ENCODE measurements around the gene ASRGL1. TPM values are rescaled to one million over a fixed set of nuclear protein-coding genes. Genes with fewer than 3 reads are reported as not detected.

ASRGL1 gene
- total and polyA plus RNA-seq, 2 of the 13 experiments (the other 11 are each of a cell fraction or from before 2014, with no cell fraction given), result 50.8 to 97.5 TPM

GRCh38 chr11:62337303-62338181 is at the start of gene ASRGL1 (continued):
- TF ChIP-seq, protein P1, sequence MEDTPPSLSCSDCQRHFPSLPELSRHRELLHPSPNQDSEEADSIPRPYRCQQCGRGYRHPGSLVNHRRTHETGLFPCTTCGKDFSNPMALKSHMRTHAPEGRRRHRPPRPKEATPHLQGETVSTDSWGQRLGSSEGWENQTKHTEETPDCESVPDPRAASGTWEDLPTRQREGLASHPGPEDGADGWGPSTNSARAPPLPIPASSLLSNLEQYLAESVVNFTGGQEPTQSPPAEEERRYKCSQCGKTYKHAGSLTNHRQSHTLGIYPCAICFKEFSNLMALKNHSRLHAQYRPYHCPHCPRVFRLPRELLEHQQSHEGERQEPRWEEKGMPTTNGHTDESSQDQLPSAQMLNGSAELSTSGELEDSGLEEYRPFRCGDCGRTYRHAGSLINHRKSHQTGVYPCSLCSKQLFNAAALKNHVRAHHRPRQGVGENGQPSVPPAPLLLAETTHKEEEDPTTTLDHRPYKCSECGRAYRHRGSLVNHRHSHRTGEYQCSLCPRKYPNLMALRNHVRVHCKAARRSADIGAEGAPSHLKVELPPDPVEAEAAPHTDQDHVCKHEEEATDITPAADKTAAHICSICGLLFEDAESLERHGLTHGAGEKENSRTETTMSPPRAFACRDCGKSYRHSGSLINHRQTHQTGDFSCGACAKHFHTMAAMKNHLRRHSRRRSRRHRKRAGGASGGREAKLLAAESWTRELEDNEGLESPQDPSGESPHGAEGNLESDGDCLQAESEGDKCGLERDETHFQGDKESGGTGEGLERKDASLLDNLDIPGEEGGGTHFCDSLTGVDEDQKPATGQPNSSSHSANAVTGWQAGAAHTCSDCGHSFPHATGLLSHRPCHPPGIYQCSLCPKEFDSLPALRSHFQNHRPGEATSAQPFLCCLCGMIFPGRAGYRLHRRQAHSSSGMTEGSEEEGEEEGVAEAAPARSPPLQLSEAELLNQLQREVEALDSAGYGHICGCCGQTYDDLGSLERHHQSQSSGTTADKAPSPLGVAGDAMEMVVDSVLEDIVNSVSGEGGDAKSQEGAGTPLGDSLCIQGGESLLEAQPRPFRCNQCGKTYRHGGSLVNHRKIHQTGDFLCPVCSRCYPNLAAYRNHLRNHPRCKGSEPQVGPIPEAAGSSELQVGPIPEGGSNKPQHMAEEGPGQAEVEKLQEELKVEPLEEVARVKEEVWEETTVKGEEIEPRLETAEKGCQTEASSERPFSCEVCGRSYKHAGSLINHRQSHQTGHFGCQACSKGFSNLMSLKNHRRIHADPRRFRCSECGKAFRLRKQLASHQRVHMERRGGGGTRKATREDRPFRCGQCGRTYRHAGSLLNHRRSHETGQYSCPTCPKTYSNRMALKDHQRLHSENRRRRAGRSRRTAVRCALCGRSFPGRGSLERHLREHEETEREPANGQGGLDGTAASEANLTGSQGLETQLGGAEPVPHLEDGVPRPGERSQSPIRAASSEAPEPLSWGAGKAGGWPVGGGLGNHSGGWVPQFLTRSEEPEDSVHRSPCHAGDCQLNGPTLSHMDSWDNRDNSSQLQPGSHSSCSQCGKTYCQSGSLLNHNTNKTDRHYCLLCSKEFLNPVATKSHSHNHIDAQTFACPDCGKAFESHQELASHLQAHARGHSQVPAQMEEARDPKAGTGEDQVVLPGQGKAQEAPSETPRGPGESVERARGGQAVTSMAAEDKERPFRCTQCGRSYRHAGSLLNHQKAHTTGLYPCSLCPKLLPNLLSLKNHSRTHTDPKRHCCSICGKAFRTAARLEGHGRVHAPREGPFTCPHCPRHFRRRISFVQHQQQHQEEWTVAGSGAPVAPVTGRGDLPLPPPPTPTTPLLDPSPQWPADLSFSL (CRISPR knock-in tag; IDR thresholded peaks at IDR 0.05), result no peak
- TF ChIP-seq, protein P2, sequence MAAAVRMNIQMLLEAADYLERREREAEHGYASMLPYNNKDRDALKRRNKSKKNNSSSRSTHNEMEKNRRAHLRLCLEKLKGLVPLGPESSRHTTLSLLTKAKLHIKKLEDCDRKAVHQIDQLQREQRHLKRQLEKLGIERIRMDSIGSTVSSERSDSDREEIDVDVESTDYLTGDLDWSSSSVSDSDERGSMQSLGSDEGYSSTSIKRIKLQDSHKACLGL (CRISPR knock-in tag; IDR thresholded peaks at IDR 0.05), result peak; percentile 66; the same call in 1 of the 2 replicates
- TF ChIP-seq NONO (IDR thresholded peaks at IDR 0.05) (no peak), NONO (CRISPR knock-in tag; conservative IDR thresholded peaks at IDR 0.05) (0 out of 2 replicates have a peak, but pooled peaks have one; percentile 56), ZNF446 (CRISPR knock-in tag; IDR thresholded peaks at IDR 0.05) (no peak), ZNF333 (CRISPR knock-in tag; IDR thresholded peaks at IDR 0.05; ENCODE audit: borderline replicate concordance) (no peak), ZNF766 (CRISPR knock-in tag; IDR thresholded peaks at IDR 0.05; ENCODE audit: borderline replicate concordance) (no peak), ARID5B (CRISPR knock-in tag; IDR thresholded peaks at IDR 0.05) (peak; percentile 9; the same call in 1 of the 2 replicates), ARNTL (CRISPR knock-in tag; IDR thresholded peaks at IDR 0.05) (no peak), PPARG (CRISPR knock-in tag; conservative IDR thresholded peaks at IDR 0.05) (no peak; the same call in 1 of the 2 replicates), ZNF253 (CRISPR knock-in tag; IDR thresholded peaks at IDR 0.05; ENCODE audit: borderline replicate concordance) (0 out of 2 replicates have a peak, but pooled peaks have one; percentile 53)
- TF ChIP-seq, protein P3, sequence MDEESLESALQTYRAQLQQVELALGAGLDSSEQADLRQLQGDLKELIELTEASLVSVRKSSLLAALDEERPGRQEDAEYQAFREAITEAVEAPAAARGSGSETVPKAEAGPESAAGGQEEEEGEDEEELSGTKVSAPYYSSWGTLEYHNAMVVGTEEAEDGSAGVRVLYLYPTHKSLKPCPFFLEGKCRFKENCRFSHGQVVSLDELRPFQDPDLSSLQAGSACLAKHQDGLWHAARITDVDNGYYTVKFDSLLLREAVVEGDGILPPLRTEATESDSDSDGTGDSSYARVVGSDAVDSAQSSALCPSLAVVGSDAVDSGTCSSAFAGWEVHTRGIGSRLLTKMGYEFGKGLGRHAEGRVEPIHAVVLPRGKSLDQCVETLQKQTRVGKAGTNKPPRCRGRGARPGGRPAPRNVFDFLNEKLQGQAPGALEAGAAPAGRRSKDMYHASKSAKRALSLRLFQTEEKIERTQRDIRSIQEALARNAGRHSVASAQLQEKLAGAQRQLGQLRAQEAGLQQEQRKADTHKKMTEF (CRISPR knock-in tag; IDR thresholded peaks at IDR 0.05), result 0 out of 2 replicates have a peak, but pooled peaks have one; percentile 53
- TF ChIP-seq, protein P4, sequence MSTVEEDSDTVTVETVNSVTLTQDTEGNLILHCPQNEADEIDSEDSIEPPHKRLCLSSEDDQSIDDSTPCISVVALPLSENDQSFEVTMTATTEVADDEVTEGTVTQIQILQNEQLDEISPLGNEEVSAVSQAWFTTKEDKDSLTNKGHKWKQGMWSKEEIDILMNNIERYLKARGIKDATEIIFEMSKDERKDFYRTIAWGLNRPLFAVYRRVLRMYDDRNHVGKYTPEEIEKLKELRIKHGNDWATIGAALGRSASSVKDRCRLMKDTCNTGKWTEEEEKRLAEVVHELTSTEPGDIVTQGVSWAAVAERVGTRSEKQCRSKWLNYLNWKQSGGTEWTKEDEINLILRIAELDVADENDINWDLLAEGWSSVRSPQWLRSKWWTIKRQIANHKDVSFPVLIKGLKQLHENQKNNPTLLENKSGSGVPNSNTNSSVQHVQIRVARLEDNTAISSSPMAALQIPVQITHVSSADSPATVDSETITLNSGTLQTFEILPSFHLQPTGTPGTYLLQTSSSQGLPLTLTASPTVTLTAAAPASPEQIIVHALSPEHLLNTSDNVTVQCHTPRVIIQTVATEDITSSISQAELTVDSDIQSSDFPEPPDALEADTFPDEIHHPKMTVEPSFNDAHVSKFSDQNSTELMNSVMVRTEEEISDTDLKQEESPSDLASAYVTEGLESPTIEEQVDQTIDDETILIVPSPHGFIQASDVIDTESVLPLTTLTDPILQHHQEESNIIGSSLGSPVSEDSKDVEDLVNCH (CRISPR knock-in tag; IDR thresholded peaks at IDR 0.05), result no peak

Measured in HepG2 (cell line).